HL-60/S4 (cell line): ENCODE data around the gene HOXD1.

ENCODE experiments used
- in situ Hi-C: fragments of 300-500 bp; cut with MboI; formaldehyde crosslinking; loops from 2 replicates; pipeline ENCODE4 v1.14.3; 2022; ENCODE audit warnings: low sequenced_read_pairs

The HOXD1 gene

GRCh38 chr2:176187899-176188773, at the start of gene HOXD1:
Gene HOXD1, plus strand, starts transcription at chr2:176188668. Its CDS starts 134 bp downstream, at chr2:176188802.
- in situ Hi-C loops = no loop called here

DNA sequence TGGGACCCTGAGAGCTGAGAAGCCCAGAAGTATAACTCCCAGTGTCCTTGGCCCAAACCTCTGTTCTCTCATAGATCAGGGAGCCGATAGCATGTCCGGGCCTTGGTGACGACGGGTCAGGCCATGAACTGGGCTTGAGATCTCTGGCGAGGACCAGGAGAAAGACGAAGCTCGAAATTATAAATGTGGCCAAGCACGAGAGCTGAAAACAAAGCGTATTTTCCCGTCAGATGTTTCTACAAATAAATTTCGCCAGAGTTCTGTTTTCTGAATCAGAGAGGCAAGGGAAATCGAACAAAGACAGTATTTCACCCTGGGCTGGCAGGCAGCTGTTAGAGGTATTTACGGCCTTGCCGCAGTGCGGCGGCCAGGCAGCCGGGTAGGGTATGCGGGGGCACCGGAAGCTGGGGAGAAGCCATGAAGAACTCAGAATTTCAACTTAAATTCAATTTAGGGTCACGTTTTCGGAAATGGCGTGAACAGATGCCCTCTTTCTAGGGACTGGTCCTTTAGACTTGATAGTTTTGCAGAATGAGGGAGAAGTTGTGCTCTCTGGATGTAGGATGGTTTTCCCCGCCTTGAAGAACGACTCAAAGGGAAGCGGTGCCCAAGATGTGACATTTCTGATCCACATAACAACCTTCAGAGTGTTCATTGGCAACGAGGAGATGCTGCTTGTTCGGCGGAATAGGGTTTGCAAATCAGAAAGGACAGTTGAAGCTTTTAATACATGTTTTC, 49.4 kb upstream of the HOXD1 start:
- in situ Hi-C loops = loop anchor here (25.0 kb wide), 3 partner anchors 323 to 1173 kb away; no protein-coding TSS in a partner anchor

DNA sequence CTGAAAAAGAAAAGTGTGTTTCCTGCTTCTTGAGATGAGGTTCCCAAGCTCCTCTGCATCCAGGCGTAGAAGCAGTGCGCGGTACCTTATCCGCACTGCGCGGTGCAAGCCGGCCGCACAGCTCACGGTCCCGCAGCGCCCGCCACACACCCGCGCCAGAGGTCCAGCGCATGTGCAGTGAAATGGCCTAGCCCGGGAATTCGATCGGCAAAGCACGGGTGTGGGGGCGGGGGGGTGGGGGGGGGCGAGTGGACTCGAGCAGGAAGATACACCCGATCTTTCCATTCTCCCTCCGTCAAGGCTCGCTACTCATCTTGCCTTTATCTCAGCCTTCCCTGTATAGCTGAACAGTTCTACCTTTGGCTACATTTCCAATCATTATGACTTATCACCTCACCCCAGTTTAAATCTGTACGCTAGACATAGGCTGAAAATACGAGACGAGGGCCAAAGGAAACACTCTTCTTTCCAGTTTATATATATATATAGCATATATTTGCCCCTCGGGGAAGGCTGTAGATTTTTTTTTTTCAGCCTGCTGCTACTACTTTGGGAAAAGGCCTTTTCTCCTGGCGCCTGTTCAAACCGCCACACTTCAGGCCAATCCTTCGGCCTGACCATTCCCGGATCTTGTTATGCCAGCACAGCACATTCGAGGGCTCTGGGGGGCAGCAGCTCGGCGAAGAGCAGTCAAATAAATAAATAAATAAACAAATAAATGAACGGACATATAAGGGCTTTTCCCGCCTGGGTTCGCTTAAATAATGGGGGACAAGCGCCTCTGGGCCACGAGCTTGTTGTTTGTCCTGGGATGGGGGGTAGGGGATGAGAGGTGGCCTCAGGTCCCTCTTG, 48.6 kb upstream of the HOXD1 start:
- in situ Hi-C loops = loop anchor here (10.0 to 25.0 kb wide), 4 partner anchors 322 to 1172 kb away; no protein-coding TSS in a partner anchor

DNA sequence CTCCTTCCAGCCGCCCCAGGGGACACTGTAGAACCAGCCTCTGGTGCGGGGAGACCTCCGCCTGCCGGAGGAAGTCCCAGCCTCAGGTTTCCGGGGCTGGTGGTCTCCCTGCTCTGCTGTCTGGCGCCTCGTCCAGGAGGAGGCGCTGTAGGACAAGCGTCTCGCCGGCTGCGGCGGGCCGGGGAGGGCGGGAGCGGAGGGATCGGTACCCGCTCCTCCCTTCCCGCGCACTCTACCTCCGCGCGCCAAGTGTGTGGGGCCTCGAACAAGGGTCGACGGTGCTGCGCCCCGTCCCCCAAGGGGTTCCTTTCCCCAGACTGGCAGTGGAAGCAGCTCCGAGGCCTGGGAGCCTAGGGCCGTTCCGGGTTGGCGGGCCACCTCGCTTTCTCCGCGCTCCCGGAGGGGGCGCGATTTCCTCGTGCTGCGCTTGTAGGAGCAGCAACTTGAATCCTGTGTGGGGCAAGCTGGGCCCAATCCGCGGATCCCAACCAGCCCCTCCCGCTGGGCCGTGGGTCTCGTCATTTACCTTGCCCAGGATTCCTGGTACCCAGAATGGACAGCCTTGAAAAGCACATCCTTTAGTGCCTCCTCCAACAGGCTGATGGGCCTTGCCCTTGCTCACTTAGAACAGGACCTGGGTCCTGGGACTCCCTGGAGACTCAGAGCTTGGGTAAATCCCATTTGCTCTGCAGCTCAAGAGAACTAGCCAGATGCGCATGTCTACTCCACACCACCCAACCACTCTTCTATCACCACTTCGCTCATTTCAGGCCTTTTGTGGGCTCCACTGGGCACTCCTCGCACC, 47.8 kb upstream of the HOXD1 start:
- in situ Hi-C loops = loop anchor here (10.0 to 25.0 kb wide), 4 partner anchors 322 to 1172 kb away; no protein-coding TSS in a partner anchor

GRCh38 chr2:176142281-176142680, 46.2 kb upstream of the HOXD1 start:
- in situ Hi-C loops = loop anchor here (10.0 to 25.0 kb wide), 4 partner anchors 320 to 1170 kb away; no protein-coding TSS in a partner anchor

DNA sequence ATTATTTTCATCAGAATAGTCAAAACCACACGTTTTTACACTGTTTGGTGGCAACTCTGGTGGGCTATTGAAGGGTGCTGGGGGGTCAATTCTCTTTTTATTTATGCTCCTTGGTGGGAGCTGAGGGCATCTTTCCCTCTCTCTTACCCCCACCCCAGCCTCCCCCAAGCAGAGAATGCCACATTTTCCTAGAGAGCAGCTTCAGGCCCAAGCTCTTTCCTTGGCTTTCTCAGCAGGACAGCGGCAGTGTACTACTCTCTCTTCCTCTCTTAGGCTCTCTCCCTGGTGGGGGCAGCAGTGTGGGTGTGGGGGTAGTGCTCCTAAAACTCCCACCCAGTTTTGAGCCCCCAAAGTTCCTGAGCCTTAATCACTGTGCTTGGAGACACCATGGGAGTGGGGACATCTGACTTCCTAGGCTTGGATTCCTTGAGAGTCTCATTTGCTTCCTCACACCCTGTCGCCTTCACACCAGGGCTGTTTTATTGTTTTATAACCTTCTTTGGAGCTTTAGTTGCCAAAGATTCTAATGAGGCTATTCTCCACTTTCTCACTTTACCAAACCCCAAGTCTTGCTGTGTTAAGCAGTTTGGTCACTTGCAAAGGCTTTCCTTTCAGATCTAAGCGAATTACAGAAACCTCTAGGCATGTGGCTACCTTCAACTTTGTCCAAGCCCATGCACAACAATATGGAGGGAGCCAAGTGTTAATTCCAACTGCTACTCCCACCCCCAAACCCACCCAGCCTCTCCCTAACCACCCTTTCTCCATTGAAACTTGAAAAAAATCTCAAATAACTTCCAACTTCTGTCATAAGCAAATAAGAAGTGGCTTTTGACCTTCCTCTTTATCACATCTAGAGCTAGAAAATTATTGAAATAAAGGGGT, 43.1 kb upstream of the HOXD1 start:
- in situ Hi-C loops = loop anchor here (10.0 to 25.0 kb wide), 4 partner anchors 317 to 1167 kb away; no protein-coding TSS in a partner anchor

- in situ Hi-C loops = loop anchor here (10.0 to 25.0 kb wide), 4 partner anchors 316 to 1166 kb away; no protein-coding TSS in a partner anchor
Observed at GRCh38 chr2:176146101-176146500, 42.4 kb upstream of the HOXD1 start.

GRCh38 chr2:176146645-176147044, 41.8 kb upstream of the HOXD1 start:
- in situ Hi-C loops = loop anchor here (10.0 to 25.0 kb wide), 4 partner anchors 316 to 1166 kb away; no protein-coding TSS in a partner anchor

DNA sequence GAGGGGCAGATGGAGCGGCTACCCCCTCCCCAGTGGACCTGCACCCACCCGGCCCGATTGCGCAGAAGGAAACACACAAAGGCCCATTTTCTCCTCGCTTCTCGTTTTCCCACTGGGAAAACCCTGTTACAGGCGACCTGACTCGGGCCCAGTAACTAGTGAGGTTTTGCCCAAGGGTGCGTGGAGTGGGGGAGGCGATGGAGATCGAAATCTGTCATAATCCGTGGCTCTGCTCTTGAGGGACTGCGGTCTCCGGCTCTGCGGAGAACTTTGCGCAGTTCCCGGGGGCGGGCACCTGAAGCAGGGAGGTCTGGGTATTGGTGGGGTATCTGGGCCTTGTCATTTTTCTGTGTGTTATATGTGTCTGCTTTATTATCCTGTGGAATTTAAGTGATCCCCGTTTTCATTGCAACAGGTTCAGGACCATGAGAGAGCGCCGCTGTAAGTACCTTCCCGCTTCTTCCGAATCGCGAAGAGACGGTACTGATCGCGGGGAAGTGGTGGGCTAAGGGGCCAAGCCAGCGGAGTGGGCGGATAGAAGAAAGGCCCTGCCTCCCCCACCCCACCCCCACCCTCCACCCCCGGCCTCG, 41.2 kb upstream of the HOXD1 start:
- in situ Hi-C loops = loop anchor here (10.0 to 25.0 kb wide), 4 partner anchors 315 to 1165 kb away; no protein-coding TSS in a partner anchor

DNA sequence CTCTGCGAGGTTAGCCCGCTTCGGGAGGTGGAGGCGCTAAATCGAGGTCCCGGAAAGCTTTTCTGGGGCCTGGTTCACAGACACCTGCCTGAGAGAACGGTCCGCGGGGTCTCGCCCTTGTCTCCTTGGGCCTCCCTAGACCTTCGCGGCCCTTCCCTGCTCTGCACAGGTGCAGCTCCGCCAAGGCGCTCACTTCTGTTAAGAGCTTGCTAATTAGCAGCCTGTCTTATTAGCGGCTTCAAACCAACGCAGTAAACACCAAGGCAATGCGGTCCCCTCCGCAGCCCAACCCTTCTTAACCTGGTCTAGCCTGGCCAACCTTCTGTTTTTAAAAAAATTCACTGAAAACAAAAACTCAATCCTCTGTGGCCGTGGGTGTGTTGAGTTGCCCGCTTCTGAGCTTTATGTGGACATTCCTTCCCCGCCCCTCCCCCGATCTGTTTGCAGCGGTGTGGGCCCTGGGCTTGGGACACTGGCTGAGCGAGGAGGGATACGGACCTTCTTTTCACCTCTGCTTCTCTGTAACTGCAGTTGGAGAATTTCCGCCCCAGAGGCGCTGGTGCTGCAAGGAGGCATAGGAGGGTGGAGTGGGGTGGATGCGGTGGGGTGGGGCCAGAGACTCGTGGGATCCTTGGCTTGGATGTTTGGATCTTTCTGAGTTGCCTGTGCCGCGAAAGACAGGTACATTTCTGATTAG, 40.5 kb upstream of the HOXD1 start:
- in situ Hi-C loops = loop anchor here (10.0 to 25.0 kb wide), 4 partner anchors 314 to 1164 kb away; no protein-coding TSS in a partner anchor

- in situ Hi-C loops = loop anchor here (10.0 to 25.0 kb wide), 4 partner anchors 313 to 1163 kb away; no protein-coding TSS in a partner anchor
Observed at GRCh38 chr2:176148751-176149421, 39.6 kb upstream of the HOXD1 start.

GRCh38 chr2:176149481-176149938, 39.0 kb upstream of the HOXD1 start:
- in situ Hi-C loops = loop anchor here (10.0 to 25.0 kb wide), 4 partner anchors 313 to 1163 kb away; no protein-coding TSS in a partner anchor

DNA sequence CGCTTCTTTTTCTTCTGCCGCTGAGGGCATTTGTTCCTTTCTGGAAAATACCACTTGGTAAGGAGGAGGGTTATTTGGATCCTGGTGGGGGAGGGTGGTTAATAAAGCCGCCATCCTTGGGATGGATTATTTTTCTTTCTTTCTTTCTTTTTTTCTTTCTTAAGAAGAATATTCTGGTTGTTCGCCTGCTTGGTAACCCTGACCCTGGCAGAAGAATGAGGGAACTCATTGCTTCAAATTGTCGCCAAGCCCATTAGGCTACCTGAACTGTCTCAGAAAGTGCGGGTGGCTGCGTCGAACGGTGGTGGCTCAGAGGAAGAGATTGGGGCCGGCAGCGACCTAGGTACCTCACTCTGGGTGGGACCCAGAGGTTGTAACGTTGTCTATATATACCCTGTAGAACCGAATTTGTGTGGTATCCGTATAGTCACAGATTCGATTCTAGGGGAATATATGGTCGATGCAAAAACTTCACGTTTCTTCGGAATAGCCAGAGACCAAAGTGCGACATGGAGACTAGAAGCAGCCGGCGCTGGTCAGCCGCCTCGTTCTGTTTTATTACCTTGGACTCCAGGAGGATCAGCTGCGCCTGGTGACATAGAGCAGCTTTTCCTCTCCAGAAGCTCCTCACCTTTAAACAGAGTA, 38.4 kb upstream of the HOXD1 start:
- in situ Hi-C loops = loop anchor here (10.0 to 25.0 kb wide), 4 partner anchors 312 to 1162 kb away; no protein-coding TSS in a partner anchor

DNA sequence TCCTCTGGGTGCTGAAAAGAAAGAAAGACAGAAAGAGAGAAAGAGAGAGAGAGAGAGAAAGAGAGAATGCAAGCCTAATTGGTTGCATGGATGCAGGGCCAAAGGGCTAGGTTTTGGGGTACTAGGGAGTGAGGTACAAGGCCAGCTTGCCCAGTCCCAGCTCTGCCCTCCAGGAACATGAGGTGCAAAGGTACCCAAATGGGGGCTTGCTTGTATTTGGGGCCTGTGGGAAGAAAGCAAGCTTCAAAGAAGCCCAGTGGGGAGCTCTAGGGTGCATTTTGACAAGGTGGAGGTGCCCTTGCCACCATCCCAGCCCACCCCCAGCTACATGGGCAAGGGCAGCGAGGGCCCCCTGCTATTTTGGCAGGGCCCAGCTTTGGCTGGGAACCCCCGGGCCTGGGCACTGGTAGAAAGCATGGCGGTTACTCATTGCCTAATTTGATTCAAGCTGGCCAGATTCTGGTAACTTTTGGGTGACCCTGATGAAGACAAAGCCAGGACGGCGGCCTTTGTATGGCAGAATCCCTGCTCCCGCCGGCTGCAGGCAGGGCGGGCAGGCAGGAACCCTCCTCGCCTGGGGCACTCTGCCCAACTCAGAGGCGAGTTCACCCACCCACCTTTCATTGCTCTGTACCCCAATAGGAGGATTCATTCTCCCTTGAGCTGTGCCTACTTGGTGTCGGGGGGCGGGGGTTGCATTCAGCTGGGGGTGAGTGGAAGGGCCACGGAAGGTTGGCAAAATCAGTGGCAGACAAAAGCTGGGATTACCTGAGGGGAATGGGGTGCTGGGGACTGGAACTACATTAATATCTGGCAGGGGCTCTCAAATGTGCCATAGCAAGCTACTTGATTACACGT, 37.7 kb upstream of the HOXD1 start:
- in situ Hi-C loops = no loop called here
